ENCODE measurements around the gene TUBB2B. TPM values are rescaled to one million over a fixed set of nuclear protein-coding genes. Genes with fewer than 3 reads are reported as not detected.
"Not testable (repeated sequence)": the region's sequence is repeated elsewhere in the genome, so short reads cannot be mapped to it uniquely, and the experiment has no call there.

TUBB2B gene
- total RNA-seq, 1 donor from 2014 or later, result 1.8 TPM

DNA sequence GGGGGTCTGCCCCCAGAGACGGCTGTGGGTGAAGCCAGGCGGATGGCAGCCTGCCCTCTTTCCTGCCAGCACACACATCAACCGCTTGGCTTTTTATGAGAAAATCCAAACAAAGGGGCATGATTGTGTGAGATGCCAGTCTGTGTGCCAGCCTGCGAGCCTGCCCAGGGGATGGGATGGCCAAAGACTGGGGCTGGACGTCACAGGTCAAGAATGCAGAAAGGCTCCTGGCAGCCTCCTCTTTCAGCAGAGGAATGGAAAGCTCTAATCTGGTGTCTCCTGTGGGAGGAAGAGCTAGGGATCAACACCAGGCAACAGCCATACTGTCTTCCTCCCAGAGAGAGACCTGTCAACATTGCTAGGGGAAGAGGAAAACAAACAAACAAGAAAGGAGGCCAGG lies 15.8 kb downstream of the TUBB2B start:
- no peak for DNase-seq (ENCODE audit: low read depth in 2 of 2)

DNA sequence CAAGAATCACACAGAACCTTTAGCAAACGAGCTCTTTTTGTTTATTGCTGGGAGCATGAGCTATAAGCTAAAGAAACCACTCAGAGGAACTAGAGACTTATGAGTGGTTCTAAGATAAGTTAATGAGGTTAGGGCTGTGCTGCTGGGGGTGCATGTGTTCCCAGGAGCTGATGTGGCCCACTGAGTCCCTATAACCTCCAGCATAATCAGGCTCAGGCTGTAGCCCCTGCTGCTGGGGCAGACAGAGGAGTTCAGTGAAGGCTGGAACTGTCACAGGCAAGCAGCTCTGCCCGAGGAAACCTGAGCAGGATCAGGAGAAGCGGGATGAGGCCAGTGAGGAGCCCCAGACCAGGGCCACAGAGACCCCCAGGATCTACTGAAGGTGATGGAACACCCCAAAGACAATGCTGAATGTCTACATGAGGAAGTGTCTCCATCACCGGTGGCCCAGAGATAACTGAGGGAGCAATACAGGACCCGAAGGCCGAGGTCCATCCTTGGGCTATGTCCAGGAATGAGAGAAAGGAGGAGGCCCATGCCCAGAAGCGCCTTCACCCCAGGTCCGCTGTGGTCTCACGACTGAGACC lies 17.3 kb downstream of the TUBB2B start:
- DNase-seq (ENCODE audit: low read depth in 2 of 2), result no peak

DNA sequence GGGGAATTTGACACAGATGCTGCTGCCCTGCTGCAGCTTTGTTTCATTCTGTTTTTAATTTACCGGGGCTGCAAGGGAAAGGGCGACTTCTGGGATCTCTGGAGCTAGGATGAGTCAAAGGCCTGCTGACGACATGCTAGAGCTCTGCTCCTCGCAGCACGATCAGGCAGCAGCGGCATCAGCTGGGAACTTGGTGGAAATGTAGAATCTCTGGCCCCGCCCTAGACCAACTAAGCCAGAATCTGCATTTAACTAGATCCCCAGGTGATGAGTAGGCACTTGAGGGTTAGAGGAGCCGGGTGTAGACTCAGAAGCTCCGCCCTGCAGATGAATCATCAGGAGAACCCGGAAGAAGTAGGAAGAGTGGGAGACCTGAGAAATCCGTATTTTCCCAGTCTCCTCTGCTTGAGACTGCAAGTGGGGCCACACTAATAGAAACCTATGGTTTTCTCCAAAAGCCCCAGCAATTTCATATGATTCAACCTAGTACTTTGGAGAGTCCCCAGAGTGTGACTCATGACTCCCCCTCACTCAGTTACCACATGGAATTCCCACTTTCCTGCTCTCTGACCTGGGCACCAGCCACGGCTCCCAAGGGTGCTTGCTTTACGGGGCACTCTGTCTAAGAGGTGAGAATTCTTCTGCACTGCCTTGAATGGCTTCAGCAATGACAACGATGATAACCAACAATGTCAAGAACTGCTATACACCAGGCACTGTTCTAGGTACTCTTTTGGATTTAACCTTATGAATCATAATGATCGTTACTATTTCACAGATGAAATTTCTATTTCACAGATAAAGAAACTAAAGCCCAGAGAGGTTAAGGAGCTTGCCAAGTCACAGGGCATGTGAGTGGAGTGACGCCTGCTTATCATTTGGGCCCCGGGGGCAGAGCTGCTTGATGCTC lies 18.1 kb downstream of the TUBB2B start:
- peak; percentile 16 to 65 for DNase-seq (ENCODE audit: low read depth in 2 of 2)

DNA sequence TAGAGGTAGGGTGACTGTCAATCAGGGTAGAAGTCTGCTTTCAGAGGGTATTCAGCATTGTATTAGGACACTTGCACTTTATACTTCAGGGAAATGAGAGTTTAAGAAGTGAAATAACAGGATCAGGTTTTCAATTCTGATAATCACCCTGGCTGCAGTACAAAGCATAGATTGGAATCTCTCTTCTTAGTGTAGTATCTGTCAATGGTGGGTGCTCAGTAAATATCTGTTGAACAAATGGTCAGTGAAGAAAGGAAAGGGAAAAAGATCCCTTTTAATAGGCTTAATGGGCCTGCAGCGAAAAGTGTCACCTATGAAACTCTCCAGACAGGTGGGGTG lies 18.7 kb downstream of the TUBB2B start:
- no peak for DNase-seq (ENCODE audit: low read depth in 2 of 2)

DNA sequence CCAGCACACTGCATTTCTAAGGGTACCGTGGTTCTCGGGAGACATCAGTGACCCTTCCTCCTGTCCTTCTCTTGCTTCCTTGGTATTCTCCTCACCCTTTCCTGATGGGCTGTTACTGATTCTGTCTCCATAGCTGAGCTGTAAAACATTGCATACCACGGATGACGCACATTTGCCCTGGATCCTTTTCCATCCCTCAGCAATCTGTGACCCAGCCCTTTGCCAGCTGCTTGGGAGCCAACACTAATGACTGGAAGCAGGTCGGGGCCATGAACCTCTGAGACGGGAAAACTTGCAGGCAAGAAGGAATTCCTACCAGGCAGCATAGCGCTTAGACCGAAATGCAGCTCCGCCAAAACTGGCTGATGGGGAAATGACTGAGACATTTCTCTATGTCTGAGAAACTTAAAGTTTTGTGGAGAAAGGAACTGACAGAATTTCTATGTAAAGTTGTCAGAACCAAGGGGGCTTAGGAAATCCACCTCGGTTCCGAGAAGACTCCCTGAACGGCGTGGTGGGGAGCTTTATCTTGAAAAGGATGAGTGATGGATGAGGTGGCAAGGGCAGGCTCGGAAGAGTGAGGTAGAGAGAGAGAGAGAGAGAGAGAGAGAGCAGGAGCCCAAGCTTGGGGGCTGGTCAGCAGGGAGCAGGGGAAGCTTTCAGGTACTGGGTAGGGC lies 19.2 kb downstream of the TUBB2B start:
- peak in 1 of 2 donors; percentile 25 for DNase-seq (ENCODE audit: low read depth in 2 of 2)

DNA sequence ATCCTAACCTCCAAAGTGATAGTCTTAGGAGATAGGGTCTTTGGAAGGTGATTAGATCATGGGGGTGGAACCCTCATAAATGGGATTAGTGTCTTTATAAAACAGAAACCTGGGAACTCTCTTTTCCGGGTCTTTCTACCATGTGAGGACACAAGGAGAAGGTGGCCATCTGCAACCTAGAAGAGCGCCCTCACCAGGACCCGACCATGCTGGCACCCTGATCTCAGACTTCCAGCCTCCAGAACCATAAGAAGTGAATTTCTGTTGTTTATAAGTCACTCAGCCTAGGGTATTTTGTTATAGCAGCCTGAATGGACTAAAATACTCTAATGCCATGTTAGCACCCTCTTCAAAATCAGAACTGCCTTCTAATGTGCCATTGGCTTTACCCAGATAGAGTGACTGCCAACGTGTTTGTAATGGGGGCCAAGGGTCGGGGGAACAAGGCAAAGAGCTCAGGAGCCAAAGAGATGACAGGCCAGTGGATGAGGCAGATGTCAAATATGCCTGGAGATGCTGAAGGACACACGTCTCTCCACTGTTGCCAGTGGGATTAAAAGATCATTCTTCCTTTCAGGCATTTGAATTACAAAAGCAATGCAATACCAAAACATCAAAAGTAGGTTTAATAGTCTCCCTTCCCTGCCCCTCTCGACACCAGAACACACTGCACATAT lies 21.0 kb downstream of the TUBB2B start:
- DNase-seq (ENCODE audit: low read depth in 2 of 2), result no peak

DNA sequence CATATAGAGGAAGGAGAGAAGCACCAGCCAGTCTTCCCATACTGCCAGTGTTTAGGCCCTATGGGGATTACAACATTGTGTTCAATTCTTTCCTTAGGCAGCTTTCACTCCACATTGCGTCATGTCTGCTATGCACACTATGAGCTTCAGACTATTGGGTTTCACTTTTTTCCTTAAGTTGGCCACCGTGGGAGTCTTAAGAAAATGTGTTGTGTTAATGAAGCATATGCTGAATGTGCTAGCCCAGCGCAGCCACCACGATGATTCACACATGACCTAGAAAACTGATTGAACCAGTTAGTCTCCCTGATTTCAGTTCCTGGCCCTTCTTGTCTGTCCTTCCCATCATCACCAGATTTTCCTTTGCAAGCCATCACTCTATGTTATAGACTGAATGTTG lies 21.5 kb downstream of the TUBB2B start:
- DNase-seq (ENCODE audit: low read depth in 2 of 2), result no peak

DNA sequence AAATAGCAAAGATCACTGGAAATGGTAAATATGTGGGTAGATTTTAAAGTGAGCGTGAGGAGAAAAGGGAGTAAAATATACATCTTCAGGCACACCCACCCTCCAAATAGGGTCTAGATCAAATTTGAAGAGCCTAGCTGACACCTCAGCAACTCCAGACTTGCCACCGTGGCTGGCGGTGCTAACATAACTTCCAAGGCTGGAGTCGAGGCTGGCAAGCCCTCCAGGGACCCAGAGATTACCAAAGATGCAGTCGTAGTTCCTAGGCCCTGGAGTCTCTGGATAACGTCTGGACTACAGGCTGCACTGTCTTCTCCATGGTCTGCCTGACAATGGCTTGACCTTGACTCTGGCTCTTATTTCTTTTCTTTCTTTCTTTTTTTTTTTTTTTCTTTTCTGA lies 22.5 kb downstream of the TUBB2B start:
- DNase-seq (ENCODE audit: low read depth in 2 of 2), result no peak

DNA sequence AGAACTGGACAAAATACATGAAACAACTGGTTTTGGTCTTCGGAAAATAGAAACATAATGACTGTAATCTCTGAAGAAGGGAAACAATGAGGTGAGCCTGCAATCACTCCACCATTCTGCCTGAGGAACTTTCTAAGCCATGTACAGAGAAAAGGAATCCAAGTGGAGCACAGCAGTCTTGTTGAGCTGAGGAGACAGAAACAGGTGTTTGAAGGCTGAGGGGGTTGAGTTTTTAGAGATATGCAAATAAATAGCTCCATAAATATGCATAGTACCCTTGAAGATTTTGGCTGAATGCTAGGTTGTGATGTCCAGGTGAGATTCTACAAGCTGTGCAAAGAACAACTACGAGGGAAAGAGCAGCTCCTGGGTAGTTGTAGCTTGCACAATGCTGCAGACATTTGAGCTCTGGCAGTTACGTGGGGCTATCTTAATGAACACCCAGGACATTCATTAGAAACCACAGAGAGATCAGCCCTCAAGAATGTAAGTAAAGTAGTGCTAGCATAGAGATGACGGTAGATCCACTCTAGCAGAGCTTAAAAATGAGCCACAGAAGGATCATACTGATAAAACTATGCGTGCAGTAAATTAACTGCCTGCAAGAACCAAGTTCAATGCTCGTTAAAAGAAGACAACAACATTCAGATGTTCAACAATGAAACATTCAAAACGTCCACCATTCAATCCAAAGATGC lies 24.3 kb downstream of the TUBB2B start:
- no peak for DNase-seq (ENCODE audit: low read depth in 2 of 2)

DNA sequence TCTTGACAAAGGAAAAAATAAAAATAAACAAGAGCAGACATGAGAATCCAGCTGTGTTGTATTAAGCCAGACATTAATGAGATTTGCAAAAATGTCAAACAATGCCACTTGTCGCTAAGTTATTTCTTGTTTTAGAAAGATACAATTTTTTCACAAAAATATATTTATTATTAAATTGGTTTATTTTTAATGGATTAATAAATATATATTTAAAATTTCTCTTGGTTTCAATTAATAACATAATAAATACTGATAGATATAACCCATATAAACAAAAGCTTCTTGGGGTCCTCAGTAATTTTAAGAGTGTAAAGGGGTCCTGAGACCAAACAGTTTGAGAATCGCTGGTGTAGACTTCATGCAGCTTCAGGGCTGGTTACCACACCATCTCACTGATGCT lies 26.1 kb downstream of the TUBB2B start:
- no peak for DNase-seq (ENCODE audit: low read depth in 2 of 2)

DNA sequence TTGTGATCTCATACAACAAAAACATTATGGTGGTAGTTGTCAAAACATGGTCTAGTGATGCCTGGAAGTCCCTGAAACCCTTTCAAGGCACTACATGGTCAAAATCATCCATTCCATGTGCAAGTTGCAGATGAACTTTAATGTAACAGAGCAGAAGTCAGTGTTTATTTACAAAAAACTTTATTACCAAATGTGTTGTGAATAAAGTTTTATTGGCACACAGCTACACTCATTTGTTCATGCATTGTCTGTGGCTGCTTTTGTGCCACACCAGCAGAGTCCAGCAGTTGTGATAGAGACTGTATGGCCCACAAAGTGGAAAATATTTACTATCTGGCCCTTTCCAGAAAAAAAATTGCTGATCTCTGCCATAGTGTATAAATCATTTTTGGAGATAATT lies 26.8 kb downstream of the TUBB2B start:
- no peak for DNase-seq (ENCODE audit: low read depth in 2 of 2)

DNA sequence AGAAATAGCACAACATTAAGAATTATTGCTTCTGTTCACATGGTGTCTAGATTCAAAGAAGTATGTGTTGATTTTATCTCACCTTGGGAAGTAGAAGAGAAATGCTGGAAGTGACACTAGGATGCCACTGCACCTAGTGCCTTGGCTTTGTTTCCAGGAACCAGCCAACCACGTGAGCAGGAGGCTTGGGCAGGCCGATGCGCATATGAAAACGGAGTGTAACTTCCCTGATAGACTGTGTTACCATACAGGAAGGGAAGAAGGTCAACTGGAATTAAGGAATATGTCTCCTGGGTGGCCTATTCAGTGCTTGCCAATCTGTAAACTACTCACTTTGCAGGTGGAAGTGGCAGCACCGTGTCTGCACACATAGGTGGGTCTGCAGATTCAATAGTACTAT lies 28.1 kb downstream of the TUBB2B start:
- no peak for DNase-seq (ENCODE audit: low read depth in 2 of 2)

DNA sequence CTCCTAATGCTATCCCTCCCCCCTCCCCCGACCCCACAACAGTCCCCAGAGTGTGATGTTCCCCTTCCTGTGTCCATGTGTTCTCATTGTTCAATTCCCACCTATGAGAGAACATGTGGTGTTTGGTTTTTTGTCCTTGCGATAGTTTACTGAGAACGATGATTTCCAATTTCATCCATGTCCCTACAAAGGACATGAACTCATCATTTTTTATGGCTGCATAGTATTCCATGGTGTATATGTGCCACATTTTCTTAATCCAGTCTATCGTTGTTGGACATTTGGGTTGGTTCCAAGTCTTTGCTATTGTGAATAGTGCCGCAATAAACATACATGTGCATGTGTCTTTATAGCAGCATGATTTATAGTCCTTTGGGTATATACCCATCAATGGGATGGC lies 29.7 kb downstream of the TUBB2B start:
- not testable (repeated sequence) for DNase-seq (ENCODE audit: low read depth in 2 of 2)

DNA sequence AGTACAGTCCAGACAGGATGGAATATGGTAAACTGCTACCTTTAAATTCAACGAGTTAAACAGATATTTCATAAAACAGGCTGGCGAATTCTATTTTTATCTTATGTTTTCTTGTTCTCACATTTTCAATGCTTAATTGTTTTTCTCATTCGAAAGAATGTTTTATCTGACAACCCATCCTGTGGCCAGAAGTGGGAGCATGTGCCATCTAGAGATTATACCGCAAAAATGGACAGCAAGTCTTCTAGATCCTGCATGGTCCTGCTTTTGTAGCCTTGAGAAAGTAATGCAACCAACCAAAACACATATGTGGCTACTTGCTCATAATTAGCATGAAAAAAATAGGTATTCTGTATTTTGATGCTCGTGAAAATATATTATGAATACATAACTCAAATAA lies 30.7 kb downstream of the TUBB2B start:
- no peak for DNase-seq (ENCODE audit: low read depth in 2 of 2)

DNA sequence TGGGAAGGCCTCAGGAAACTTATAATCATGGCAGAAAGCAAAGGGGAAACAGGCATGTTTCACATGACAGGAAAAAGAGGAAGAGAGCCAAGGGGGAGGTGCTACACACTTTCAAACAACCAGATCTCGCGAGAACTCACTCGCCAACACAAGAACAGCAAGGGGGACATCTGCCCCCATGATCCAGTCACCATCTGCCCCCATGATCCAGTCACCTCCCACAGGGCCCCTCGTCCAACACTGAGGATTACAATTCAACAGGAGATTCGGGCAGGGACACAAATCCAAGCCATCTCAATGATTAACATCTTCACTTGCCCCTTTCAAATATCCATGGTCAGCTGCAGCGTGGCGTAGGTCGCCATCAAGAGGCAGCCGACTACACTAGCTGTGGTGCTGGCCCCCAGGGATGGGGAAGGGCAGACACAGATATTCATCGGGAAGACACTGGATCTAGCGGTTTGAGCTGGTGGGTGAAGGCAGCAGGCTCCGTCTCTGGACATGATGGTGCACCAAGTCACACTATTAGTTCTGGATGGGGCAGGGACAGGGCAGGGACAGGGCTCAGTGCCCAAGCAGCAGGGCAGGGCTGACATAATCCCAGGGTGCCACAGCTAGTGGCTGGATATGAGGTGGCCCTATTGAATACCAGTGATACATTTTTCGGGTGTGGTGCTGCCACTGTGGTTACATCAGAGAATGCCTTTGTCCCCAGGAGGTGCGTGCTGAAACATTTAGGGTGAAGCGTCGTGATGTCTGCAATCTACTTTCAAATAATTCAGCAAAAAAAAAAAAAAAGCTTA lies 31.6 kb downstream of the TUBB2B start:
- DNase-seq (ENCODE audit: low read depth in 2 of 2), result peak; percentile 44 to 68

DNA sequence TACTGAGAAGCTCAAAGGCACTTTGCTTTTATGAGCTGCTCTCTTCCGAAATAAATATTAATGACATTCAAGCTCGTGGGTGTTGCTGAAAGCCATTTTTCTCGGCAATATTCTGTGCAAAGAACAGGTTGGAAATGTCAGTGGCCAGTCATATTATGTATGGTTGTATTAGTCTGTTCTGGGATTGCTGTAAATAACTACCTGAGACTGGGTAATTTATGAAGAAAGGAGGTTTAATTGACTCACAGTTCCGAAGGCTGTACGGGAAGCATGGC lies 32.1 kb downstream of the TUBB2B start:
- no peak for DNase-seq (ENCODE audit: low read depth in 2 of 2)

DNA sequence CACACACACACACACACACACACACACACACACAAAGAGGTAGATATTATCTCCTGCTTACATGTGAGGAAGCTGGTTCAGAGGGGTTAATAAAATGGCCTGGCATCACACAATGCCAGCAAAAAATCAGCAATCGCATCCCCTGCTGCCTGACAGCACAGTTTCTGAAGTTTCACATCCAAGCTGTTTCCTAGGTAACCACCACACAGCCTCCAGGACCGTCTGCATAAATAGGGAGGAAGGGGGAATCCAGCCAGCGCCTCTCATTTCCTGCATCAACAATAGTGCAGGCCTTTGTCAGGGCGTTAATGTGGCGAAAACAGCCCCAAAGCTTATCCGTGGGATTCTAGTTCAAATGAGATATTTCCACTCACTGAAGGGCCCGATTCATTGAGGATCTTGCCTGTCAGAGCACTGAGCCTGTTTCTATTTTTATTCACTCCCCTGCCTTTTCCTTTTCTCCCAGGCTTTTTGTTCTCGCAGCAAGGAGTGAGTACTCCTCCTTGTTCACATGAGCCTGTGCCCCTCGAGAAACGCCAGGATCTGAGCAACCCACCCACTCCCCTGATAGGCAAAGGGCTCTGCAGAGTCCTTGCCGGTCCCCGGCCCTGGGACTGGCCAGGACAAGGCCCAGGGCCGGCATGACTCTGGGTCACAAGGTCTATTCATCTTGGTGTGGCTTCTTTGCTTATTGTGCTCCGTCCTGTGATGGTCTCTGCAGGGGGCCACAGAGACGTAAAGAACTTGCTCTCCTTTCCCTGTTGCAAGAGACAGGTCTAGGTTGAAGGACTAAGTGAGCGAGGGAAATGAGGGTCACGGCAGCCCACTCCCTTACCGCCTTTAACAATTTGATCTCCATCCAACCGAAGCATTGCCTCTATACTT lies 32.7 kb downstream of the TUBB2B start:
- peak; percentile 89 to 93 for DNase-seq (ENCODE audit: low read depth in 2 of 2)

DNA sequence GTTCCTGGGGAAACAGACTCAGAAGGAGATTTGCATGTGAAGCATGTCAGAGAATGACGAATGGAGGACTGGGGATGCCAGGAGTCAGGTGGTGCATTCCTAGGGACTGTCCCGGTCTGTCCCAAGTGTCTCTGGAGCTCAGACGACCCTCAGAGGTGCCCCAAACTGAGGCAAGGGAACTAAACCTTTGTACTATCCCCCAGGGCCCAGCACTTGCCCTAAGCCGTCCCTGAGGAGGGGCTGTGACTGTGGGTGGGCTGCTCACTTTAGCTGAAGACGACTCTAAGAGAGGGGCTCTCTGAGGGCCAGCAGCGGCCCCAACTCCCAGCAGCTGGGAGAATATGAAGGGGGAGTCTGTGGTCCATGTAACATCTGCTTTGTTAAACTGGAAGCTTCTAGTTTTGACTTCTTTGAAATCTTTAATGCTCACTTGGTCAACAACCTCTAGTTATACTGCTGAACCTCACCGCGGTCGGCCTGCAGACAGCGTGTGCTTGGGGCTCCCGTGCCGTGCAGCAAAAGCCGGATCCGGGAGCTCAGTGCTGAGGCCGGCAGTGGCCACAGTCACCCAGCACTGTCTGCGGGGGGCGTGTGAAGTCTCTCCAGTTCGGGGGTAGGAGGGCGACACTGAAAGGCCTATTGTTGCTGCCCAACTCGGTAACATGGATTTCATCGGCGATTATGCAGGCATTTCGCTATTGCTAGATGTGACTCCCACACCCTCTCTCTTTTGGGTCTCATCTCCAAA lies 34.2 kb downstream of the TUBB2B start:
- DNase-seq (ENCODE audit: low read depth in 2 of 2), result no peak

DNA sequence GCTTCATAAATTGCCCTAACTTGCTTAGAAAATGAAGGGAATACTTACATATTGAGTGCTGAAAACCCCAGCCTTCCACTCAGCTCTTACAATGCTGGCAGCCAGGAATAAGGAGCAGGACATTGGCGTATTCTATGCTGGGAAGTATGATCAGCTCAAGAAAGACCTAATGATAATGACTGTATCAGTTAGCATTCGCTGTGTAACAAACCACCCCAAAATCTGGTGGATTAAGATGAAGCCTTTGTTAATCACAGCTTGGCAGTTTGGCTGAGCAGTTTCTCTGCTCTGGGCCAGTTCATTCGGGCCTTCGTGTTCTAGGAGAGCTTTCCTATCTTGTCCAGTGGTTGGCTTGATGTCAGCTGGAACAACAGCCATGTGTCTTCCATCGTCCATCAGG lies 36.7 kb downstream of the TUBB2B start:
- no peak for DNase-seq (ENCODE audit: low read depth in 2 of 2)
